NT2/D1 (cell line): ENCODE results near the gene DQX1.

ENCODE experiments used
- DNase-seq: peaks from one replicate; pipeline ENCODE4 v3.0.0-alpha.2; 2011; ENCODE audit warnings: low read depth, low spot score
- H3K27me3 ChIP-seq: 2 replicates; pipeline ENCODE4 v1.6.0; 2011; ENCODE audit warnings: mild to moderate bottlenecking; ENCODE audit not compliant: insufficient read length, insufficient read depth
- H3K36me3 ChIP-seq: 2 replicates; pipeline ENCODE4 v1.6.1; 2011; ENCODE audit warnings: mild to moderate bottlenecking, low read length, mixed read lengths; ENCODE audit not compliant: insufficient read depth, insufficient read length
- H3K4me1 ChIP-seq: 2 replicates; pipeline ENCODE4 v1.5.1; 2011; ENCODE audit not compliant: insufficient read depth, insufficient read length
- H3K4me3 ChIP-seq: 2 replicates; pipeline ENCODE4 v1.5.1; 2011; ENCODE audit warnings: low read depth; ENCODE audit not compliant: insufficient read length
- H3K9ac ChIP-seq: 2 replicates; pipeline ENCODE4 v1.6.0; 2011; ENCODE audit warnings: low read depth; ENCODE audit not compliant: insufficient read length
- H3K9me3 ChIP-seq: 2 replicates; pipeline ENCODE4 v1.5.1; 2011; ENCODE audit warnings: mild to moderate bottlenecking, low read length; ENCODE audit not compliant: insufficient read depth
- SUZ12 ChIP-seq: IDR thresholded peaks from 2 replicates; pipeline ENCODE4 v1.6.1; 2011; ENCODE audit not compliant: insufficient read length, insufficient read depth; ENCODE audit errors: extremely low read depth
- YY1 ChIP-seq: IDR thresholded peaks from 2 replicates; pipeline ENCODE4 v1.6.1; 2011; ENCODE audit not compliant: insufficient read length, insufficient read depth
- ZNF274 ChIP-seq: IDR thresholded peaks from 2 replicates; pipeline ENCODE4 v1.6.1; 2011; ENCODE audit warnings: mild to moderate bottlenecking, low read depth, low read length

The DQX1 gene

GRCh38 chr2:74515981-74516633, 9.9 kb downstream of the DQX1 start:
- no peak for DNase-seq
- Histone ChIP-seq H3K27me3 (peaks cover 66% of the 10 kb centered on the region), H3K36me3 (no peaks in the 10 kb centered on the region), H3K4me1 (no peaks in the 10 kb centered on the region), H3K9ac (no peak overlapping the region), H3K4me3 (no peak overlapping the region), H3K9me3 (no peaks in the 10 kb centered on the region)
- TF ChIP-seq YY1 (no peak), SUZ12 (no peak), ZNF274 (no peak)

DNA sequence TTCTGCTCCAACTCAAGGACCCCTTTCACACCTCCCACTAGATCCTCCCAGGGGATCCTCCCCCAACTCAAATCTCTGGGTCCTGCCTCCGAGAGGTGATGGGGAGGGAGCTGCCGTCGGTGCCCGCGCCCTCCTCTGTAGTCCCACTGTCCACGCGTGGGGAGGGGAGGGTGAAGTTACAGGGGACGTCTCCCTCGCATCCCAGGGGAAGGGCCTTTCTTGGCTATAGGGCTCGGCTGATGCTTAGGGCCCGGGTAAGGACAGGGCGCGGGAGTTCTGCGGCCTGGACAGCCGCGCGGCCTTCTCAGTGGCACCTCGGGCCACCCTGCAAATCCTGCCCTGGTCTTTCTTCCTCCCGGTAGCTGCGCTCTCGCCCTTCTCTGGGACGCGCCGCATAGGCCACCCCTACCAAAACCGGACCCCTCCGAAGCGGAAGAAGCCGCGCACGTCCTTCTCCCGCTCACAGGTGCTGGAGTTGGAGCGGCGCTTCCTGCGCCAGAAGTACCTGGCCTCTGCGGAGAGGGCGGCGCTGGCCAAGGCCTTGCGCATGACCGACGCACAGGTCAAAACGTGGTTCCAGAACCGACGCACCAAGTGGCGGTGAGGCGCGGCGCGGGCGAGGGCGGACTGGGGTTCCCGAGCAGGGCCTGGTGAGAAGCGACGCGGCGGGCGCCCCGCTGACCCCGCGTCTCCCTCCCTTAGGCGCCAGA, 10.6 kb downstream of the DQX1 start:
- H3K4me3 ChIP-seq = peak overlapping the region; percentile 45
- no peak for DNase-seq
- no peaks in the 10 kb centered on the region for H3K36me3 ChIP-seq
- no peaks in the 10 kb centered on the region for H3K4me1 ChIP-seq
- peak overlapping the region; percentile 50 for H3K9ac ChIP-seq
- peaks cover 68% of the 10 kb centered on the region for H3K27me3 ChIP-seq
- H3K9me3 ChIP-seq = no peaks in the 10 kb centered on the region
- TF ChIP-seq SUZ12 (no peak), YY1 (no peak), ZNF274 (no peak)

DNA sequence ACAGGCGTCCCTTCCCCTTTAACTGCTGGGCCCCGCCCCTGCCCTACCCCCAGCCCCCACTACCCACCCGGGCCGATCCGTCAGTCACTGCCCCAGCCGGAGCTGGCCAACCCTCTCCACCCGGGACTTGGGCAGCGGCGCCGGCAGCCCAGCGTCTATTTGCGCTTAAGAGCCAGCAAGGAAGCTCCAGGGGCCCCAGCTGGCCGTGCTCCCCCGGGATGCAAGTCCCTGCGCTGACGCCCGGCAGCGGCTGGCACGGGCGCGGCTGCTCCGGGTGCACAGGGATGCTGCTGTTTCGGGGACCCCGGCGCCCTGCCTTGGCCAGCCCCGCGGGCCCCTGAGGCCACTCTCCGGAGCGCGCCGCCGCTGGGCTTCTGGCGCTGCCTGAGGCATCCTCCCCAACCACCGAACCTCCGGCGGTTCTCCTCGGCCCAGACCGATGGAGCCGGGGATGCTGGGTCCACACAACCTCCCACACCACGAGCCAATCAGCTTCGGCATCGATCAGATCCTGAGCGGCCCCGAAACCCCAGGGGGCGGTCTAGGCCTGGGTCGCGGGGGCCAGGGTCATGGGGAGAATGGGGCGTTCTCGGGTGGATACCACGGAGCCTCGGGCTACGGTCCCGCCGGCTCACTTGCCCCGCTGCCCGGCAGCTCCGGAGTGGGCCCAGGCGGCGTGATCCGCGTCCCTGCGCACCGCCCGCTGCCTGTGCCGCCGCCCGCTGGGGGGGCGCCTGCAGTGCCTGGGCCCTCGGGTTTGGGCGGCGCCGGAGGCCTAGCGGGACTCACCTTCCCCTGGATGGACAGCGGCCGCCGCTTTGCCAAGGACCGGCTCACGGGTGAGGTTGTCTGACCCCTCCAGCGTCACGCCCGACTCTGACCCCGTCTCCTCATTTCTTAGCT, 11.4 kb downstream of the DQX1 start, which contains the start of gene TLX2:
TSS of gene TLX2 (plus strand) at position 83 of the 903 bp plus-strand sequence. CDS start at position 440, 357 bp downstream.
- Histone ChIP-seq H3K4me1 (no peaks in the 10 kb centered on the region), H3K4me3 (peak within 1 kb of the TSS; percentile 45), H3K9ac (peak within 1 kb of the TSS; percentile 59), H3K36me3 (no peaks in the 10 kb centered on the region), H3K9me3 (no peaks in the 10 kb centered on the region), H3K27me3 (peaks cover 71% of the 10 kb centered on the region)
- no peak for DNase-seq
- TF ChIP-seq SUZ12 = no peak
- TF ChIP-seq YY1 = no peak
- no peak for TF ChIP-seq ZNF274

DNA sequence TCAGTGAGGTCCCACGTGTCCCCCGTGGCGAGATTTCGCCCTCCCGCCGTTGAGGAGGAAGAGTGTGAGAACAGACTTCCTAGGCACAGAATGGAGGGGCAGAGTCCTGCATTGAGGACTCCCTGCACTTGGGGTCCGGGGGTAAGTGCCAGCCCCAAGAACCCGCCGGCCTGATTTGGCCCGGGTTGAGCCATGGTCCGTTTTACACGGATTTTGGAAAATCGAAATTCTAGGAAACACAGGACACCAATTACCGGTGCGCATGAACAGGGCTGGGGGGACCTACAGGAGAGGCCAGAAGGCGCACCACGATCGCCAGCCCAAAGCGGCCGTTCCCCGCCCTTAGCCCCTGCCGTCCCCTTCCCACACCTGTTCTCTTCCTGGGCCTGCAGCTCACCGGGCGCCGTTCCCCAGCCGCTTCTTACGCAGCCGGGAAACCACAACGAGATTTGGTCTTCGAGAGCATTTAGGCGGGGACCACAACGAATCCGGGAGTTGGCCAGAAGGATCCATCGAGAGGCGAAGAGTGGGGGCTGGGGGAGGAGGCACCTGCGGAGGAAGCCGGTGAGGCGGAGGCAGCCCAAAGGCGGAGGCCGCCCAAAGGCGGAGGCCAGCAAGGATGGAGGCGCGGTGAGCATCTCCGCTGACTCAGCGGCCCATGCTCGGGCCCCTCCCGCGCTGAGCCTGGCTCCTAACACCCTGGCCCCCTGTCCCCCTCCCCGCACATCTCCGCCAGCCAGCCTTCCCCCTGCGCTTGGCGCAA, 12.2 kb downstream of the DQX1 start:
- Histone ChIP-seq H3K4me1 (no peaks in the 10 kb centered on the region), H3K36me3 (no peaks in the 10 kb centered on the region), H3K9ac (peak overlapping the region; percentile 59), H3K4me3 (peak overlapping the region; percentile 39), H3K9me3 (no peaks in the 10 kb centered on the region), H3K27me3 (peaks cover 66% of the 10 kb centered on the region)
- DNase-seq = no peak
- no peak for TF ChIP-seq ZNF274
- no peak for TF ChIP-seq SUZ12
- no peak for TF ChIP-seq YY1

DNA sequence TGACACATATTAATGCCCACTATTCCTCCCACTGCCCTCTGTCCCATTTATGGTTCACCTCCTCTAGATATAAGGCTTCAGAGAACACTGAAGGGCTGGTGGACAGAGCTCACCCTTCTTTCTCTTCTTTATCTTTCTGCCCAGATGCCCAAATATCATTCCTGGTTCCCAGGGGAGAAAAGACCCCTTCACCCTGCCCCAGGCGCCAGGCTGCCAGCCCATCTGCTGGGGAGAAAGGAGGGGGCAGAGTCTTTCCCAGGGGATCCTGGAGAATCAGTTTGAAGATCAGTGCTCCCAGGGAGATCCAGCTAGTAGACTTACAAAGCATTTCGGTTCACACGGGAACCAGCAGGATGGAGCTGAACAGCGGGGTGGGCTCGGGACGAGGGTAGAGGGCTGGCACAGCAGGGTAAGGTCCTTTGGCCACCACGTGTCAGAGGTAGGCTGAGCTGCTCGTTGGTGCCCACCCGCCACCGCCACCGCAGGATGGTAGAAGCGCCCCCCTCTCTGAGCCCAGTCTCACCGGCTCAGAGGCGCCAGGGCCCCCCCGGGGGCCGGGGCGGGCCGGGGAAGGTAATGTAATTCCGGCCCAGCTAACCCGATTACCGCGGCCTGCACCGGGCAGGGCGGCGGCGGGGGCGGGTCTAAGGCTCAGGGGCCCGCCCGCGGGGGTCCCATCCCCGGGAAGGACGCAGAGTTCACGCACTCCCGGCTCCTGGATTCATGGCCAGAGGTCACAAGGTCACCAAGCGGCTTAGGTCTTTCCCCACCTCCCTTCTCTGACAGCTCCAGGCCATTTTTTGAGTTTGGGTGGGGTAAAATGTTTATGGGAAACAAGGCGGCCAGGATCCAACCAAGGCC, 13.1 kb downstream of the DQX1 start:
- Histone ChIP-seq H3K36me3 (no peaks in the 10 kb centered on the region), H3K27me3 (peaks cover 66% of the 10 kb centered on the region), H3K9ac (peak overlapping the region; percentile 59), H3K4me1 (no peaks in the 10 kb centered on the region), H3K9me3 (no peaks in the 10 kb centered on the region), H3K4me3 (peak overlapping the region; percentile 39)
- DNase-seq = no peak
- TF ChIP-seq YY1 (no peak), SUZ12 (no peak), ZNF274 (no peak)
